T-helper 1 cell treated with Interleukin-12 subunit alpha and Interleukin-12 subunit beta and Interleukin-4 antibody, amounts not matched to agents 30 ng/mL and 1 ng/mL, for 36 hours (primary cell): ENCODE data around the gene DLG5. TPM values are rescaled to one million over a fixed set of nuclear protein-coding genes. Genes with fewer than 3 reads are reported as not detected.

ENCODE experiments used
- intact Hi-C: fragments of 100-400 bp; cut with micrococcal nuclease; formaldehyde crosslinking; loops from one replicate; pipeline ENCODE4 v1.15.1; 2024
- total RNA-seq: library from RNA; stranded (reverse); gene quantifications from 2 replicates; pipeline ENCODE4 v1.2.3, GENCODE V29; 2022

DLG5 gene
- total RNA-seq, 1 donor from 2014 or later = 5.6 TPM

DNA sequence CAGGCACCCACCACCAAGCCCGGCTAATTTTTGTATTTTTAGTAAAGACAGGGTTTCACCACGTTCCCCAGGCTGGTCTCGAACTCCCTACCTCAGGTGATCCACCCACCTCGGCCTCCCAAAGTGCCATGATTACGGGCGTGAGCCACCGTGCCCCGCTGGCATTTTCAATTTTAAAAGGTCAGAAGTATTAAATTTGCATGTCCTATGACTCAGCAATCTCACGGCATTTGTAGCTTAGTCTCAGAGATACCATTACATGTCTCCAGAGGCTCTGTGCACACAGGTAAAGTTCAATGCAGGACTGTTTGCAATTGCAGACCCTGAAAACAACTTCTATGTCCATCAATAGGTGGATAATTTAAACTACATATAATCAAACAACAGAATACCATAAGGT lies 99.2 kb downstream of the DLG5 start:
- intact Hi-C loops = no loop called here

DNA sequence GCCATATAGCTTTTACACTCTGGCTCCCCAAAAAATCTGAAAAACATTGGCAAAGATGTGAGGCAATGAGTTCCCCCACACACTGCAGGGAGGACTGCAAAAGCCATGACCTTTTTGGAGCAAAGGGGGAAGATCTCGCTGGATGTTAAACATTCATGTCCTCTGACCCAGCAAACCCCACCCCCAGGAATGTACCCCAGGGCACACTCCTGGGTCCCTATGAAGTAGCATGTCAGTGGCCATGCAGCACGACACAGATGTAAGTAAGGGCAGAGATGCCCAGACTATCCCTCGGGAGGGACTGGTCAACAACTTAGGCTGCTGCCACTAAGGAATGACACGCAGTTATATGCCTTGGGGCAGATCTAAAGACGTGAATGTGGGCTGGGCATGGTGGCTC lies 100.6 kb downstream of the DLG5 start:
- intact Hi-C loops = no loop called here

DNA sequence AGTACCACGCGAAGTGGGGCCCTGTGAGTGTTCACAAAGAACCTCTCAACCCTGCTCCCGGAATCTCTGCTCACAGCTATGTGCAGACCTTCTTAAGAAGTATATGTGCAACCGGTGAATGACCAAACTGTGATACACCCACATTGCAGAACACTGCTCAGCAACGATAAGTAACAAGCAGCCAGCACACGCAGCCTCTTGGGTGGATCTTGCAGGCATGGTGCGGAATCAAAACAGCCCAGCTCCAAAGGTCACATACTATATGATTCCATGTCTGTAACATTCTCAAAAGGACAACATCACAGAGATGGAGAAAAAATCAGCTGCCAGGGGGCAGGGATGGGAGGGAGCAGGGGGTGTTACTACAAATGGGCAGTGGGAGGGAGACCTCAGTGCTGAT lies 101.6 kb downstream of the DLG5 start:
- intact Hi-C loops = no loop called here

DNA sequence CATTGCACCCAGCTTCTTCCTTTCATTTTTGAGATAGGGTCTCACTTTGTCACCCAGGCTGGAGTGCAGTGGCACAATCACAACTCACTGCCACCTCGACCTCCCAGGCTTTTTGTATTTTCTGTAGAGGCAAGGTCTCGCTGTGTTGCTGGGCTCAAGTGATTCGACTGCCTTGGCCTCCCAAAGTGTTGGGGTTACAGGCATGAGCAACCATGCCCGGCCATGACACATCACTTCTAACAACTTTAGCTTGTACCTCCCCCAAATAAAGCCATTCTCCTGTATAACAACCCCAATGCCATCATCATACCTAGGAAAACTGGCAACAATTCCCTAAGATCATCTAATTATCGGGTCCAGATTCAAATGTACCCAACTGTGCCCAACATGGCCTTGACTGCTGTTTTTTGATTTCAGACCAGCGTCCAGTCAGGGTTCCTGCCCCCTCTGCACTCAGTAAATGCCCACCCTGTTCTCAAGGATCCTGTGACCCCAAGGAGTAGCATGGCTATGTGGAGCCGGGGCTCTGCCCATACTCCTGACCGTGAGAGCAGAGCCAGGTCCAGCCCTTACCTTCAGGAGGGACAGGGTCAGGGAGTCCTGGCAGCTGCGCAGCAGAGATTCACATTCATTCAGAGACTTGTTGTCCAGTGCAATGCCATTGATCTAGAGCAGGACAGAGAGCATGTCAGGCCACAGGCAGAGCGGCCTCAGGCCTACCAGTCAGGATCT lies 102.6 kb downstream of the DLG5 start:
- intact Hi-C loops = no loop called here

DNA sequence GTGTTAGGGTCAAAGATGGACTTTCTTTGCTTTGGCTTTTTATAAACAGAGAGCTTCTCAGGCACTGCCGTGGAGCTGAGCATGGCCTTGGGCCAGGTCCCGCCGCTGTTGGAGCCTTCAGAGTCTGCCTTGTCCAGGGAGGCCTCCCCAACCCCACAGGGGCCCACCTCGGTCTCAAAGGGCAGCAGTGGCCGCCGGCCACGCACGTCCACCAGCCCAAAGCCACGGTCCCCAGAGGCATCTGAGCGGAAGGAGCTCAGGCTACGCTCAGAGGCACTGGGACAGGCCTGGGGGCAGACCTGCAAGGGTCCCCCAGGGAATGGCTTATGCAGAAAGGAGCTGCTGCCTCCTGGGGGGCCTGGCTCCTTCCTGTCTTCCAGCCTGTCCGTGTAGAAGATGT lies 105.0 kb downstream of the DLG5 start:
- intact Hi-C loops = no loop called here

DNA sequence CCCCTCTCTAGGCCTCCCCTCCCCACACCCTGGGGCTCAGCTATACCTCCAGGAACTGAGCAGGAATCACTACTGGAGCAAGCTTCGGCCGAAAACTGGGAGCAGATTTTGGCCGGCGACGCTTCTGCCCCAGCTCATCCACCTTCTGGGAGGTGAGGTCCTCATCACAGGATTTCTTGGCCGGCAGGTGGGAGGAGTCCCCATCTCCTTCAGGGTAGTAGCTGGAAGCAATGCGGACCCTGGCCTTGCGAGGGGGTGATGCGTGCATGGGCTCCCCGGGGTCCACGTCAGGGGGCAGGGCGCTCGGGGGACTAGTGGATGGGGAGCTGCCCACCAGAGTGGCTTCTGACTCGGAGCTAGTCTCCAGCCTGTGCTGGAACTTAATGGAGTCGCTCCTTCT lies 105.5 kb downstream of the DLG5 start:
- intact Hi-C loops = no loop called here

DNA sequence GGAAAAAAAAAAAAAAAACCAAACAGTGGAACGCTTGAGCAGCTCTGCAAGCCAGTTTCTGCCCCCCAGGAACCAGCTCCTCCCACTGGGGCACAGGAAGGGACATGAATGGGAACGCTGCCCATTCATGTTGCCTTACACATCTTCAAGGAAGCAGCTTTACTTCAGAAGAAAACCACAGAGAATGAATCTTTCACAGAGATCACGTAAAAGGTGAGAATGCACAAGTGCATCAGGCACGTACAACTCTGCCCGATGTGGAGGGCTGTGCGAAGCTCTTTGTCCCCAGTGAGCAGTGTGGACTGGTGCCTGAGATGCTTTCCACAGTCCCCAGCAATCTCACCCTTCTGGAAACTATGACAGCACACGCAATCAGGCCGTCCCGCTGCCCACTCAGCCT lies 106.2 kb downstream of the DLG5 start:
- intact Hi-C loops = loop anchor here (1.0 kb wide), 1 partner anchor 16 kb away; no protein-coding TSS in a partner anchor

DNA sequence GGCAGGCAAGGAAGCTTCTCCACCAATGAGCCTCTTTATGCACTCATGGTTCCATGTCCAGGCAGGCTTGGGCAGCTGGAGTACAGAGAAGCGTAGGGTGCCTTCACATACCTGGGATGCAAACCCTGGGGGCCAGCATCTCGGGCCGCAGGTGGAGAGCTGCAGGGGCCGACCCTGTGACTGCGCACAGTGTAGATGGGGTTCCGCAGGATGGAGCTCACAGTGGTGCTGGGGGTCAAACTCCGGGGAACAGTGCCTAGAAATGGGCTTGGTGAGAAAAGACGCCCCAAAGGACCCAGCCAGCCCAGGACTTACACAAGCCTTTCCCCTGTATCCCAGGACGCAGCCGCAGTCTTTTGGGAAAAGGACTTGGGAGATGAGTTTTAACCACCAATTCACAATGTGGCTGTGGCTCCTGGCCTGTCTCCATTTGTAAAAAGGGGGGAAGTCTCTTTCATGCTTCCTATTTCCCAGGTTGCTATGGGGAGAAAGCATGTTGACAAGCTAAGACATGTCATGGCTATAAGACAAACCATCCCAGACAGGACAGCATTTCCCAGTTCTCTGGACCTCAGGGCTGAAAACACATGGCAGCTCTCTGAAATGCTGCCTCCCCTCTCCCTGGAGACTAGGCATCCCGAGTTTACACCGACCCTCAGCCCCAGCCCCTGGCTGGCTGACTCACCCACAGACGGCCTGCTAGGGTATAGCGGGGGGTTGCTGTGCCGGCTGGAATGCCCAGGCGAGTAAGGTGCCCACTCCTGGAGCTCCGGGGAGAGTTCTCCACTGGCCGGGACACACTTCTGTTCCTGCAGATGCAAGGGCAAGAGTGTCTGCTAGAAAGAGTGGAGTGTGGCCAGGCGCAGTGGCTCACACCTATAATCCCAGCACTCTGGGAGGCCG lies 107.1 kb downstream of the DLG5 start:
- intact Hi-C loops = loop anchor here (1.0 kb wide), 1 partner anchor 17 kb away; no protein-coding TSS in a partner anchor

DNA sequence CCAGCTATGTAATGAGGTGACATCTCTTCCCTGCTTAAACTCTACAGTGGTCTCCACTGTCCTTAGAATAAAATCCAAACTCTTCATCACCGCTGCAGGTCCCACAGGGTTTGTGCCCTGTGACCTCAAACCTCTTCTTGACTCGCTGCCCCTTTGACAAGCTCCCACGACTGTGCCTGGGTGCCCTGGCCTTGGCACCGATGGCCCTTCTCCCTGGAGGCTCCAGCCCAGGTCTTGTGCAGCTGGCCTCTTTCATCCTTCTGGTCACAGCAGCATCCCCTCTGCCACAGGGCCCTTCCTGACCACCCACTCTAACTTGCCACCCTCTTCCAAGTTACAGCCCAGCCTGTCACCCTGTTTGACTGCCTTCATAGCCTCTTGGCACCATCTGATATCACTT lies 108.2 kb downstream of the DLG5 start:
- intact Hi-C loops = no loop called here

DNA sequence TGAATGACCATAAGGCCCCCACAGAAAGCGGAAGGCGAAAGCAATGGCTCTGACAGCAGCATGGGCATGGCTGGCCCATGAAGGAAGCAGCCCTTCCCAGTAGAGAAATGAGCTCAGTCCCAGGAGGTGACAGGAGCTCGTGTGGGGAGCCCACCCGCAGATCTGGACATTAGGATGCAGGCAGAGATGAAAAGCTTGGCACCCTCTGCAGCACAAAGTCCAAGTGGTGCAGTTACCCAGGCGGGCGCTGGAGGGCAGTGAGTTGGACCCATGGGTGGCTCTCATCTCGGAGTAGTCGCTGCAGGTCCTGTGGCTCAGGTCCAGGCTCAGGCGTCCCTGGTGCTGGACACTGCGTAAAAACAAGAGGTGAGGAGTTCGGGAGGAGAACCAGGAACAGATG lies 109.0 kb downstream of the DLG5 start:
- intact Hi-C loops = no loop called here

DNA sequence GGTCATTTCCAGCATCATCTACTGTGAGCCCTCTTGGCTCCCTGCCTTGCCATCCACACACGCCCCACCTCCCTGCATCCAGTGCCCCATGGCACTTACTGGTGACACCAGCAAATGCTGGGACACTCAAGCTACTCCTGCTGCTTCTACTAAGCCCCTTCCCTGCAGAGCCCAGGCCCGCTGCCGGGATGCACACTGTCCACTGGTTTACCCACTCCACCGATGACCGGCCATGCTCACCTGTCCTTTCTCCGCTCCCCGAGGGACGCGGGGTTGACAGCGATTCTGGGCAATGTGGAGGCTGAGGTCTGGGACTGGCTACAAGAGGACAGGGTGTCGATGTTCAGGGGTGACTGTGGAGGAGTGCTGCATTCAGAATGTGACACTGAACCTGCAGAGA lies 110.2 kb downstream of the DLG5 start:
- intact Hi-C loops = no loop called here

DNA sequence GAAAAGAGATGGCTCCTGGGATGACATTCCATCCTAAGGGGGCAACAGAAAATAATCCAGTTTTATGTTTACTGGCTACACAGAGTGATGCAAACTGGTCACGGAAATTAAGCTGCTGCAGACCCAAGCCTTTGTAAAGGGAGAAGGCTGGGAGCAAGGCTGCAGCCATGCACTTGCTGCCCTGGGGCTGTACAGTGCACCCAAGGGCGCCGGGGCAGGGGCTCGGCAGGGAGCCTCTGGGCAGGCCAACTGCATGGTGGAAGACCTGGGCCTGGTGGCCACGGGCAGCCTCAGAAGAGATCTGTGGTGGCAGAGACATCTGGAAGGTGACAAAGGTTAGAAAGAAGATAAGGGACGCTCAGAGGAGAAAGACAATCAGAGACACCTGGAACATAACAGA lies 113.8 kb downstream of the DLG5 start:
- intact Hi-C loops = no loop called here

DNA sequence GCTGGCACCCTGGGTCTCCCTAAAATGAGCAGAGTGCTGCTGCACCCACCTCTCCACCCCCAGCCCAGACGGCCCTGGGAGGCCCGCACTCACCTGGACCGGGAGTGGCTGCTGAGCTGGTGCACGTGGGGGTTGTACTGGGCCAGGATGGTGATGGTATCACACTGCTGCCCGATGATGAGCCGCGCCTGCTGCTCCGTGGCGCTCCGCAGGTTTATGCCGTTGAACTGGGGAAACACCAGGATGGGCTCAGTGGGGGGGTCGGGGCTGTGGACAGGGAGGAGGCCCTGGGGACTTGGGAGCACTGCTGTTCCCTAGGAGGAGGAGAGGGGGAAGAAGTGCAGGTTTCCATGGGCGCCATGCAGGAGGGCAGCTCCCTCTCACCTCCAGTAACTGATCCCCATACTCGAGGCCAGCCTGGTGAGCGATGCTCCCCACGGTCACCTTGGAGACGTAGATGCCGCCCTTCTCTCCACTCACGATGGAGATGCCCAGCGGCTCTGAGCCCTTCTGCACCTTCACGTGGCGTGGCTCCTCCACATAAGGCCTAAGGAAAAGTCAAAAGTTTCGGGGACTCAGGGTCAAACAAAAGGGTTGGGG lies 114.6 kb downstream of the DLG5 start:
- intact Hi-C loops = no loop called here

DNA sequence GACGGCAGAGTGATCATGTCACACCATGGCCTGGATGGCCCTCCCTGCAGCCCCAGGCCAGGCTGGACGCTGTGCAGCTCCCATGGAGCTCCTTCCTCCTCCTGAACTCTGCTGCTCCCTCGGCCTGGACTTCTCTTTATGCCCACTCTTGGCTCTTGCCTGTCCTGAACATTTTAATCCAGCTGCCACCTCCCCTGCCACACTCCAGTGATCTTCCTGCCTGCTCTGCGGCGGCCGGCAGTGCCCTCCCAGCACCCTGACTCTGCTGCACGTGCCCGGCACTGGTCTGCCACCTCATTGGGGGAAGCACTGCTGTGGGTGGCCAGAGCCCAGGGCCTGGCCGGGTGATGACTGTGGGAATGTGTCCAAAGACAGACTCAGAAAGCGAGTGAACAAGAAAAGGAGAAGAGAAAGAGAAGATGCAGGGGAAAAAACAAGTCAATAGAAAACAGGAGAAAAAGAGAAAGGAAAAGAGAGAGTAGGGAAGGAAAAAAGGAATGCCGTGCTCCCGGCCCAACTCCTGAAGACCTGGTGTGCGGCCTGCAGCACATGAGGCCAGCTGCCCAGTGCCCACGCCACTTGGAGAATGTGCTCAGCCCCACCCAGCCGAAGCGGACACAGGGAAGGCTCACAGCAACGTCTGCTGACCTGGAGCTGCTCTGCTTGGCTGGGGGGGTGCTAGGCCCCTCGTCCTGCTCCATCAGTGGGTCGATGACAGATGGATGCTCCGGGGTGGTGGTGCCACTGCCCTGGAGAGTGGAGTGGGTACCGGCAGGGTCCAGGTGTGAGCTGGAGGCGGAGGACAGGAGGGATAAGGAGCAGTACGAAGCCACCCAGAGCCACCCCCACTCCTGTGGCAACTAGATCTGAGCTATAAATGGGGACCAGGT lies 115.9 kb downstream of the DLG5 start:
- intact Hi-C loops = no loop called here

DNA sequence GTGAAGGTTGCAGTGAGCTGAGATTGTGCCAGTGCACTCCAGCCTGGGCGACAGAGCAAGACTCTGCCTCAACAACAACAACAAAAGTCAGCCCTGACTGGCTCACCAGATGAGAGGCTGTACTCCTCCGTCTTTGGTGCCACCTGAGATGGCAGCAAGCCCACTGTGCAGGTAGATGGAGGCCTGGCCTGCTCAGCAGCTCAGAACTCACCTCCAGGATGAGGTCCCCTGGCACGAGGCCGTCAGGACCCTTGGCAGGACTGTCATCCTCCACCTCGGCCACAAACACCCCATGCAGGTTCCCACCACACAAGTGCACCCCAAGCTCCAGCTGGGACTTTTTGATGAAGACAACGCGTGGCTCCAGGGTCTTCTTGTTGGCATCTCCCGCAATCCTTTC lies 117.2 kb downstream of the DLG5 start:
- intact Hi-C loops = no loop called here

DNA sequence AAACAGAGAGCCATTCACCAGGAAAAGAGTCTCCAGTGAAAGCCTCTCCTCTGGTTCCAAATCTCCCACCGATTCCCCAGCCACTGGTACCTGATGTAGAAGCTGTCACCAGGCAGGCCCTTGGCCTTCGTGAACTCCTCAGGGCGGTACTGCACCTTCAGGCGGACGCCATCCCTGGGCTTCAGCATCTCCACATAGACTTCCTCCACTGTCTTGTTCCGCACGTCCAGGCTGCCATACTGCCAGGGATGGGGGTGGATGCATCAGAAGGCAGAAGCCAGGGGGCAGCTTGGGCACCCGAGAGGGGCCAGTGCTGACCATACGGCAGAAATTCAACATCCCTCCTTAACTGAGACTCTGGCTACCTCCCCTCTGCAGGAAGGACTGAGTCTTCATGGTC lies 118.8 kb downstream of the DLG5 start:
- intact Hi-C loops = no loop called here

DNA sequence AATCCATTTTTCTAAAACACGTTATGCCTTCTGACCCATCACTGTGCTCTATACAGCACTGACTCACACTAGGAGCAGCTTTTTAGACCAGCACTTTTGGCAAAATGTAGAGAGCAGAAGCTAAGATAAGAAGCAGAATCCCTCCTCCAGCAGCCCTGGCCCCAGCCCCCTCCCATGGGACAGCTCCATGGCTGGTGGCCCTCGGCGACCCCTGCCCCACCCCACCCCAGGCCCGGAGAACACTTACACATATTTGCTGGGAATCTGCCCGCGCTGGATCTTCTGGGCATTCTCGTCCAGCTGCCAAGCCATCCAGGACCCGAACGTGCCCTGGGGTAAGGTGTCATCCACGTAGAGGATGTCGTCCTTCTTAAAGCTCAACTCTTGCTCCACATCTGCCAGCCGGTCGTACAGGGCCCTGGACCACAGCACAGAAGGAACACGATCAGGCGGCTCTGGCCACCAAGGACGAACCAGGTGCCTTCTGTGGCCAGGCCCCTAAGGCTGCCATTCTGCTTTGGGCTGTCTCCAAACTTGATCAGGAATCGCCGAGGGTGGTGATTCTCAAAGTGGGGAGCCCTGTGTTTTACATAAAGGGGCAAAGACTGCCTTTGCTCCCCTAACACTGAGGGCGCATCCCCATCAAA lies 119.9 kb downstream of the DLG5 start:
- intact Hi-C loops = no loop called here

DNA sequence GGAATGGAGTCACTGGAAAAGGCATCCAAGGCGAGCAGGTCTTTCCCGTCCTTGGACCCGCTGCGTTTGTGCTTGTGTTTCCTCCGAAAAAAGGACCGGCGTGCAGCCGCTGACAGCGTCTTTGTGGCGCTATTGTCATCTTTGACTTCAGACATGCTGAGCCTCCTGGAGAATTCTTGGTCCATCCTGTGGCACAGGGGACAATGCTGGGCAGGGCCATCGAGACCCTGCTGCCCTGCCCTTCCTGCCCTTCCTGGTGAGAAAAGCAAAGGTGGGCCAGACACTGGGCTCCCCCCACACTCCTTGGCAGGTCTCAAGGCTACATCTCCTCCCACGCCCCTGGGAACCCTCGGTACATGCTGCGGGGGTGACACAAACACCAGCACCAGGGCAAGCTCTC lies 120.9 kb downstream of the DLG5 start:
- intact Hi-C loops = no loop called here

DNA sequence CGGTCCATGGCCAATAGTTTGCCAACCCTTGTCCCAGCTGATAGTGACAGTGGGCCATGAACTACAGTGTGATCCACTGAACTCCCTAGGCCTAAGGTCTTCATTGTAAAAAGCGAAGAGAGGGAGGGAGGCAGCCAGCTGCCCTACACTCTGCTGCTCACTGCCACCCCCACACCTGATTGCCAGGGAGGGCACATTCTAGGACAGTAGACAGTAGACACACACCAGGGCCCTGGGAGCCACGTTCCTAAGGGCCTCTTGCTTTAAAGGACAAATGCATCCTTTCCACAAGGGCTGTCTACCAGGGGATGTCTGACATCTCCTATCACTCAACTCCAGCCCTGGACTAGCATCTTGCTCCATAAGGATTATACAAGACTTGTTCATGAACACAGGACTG lies 122.2 kb downstream of the DLG5 start:
- intact Hi-C loops = no loop called here

DNA sequence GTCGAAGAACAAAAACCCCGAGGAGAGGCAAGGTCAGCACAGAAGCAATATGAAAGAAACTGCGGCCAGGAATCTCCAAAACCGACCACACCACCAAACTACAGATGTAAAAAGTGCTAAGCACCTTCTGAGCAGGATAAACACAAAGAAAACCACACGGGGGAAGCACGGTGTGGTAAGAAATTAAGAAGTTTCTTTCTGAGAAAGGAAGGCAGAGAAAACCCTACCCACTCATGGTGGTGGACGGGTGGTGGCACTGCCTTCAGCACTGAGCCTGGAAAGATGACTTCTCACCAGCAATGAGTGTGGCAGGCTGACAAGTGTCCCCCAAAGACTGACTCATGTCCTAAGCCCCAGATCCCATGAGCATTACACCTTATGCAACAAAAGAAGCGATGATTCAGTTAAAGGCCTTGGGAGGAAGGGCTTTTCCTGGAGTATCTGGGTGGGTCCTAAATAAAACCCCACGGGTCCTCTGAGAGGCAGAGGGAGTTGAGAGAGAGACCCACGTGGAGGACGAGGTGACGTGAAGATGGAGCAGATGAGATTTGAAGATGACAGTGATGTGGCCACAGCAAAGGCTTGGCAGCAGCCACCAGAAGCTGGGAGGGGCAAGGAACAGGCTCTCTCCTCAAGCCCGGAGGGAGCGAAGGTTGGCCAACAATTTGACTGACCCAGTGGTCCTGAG lies 124.9 kb downstream of the DLG5 start:
- intact Hi-C loops = loop anchor here (1.0 kb wide), 2 partner anchors 36 to 228 kb away; partner anchors contain the start of gene POLR3A
